PFSK-1 (cell line): ENCODE measurements around the gene TRHDE.

Experiments used
- FOXP2 ChIP-seq: optimal IDR thresholded peaks from 2 replicates; pipeline ENCODE3; 2011; ENCODE audit warnings: borderline replicate concordance, control low read depth, inconsistent platforms; ENCODE audit not compliant: insufficient read depth; ENCODE audit errors: extremely low read length, extremely low read depth
- POLR2AphosphoS5 ChIP-seq: IDR thresholded peaks from 2 replicates; pipeline ENCODE4 v1.6.1; 2012; ENCODE audit warnings: low read depth, mild to moderate bottlenecking, control low read depth, low read length, moderate library complexity
- REST ChIP-seq, 2 experiments: IDR thresholded peaks; 2 replicates each; pipeline versions ENCODE4 v1.6.1 to v1.8.0; 2011 to 2012; ENCODE audit warnings: low read depth in 2 of 2, low read length in 2 of 2, control low read depth in 1 of 2, inconsistent platforms in 1 of 2, mild to moderate bottlenecking in 1 of 2, moderate library complexity in 1 of 2; ENCODE audit not compliant: insufficient read depth in 1 of 2
- SIN3A ChIP-seq: IDR thresholded peaks from 2 replicates; pipeline ENCODE4 v1.6.1; 2012; ENCODE audit warnings: mild to moderate bottlenecking, low read length, moderate library complexity, borderline replicate concordance; ENCODE audit not compliant: insufficient read depth
- TAF1 ChIP-seq: IDR thresholded peaks from 2 replicates; pipeline ENCODE4 v1.6.1; 2012; ENCODE audit warnings: low read length, control low read depth, borderline replicate concordance; ENCODE audit not compliant: insufficient read depth

TRHDE gene

GRCh38 chr12:72278894-72279293, 6.7 kb downstream of the TRHDE start:
- TF ChIP-seq REST (IDR thresholded peaks at IDR 0.05; ENCODE audit: insufficient read depth in 1 of 2, low read depth in 2 of 2, low read length in 2 of 2) = no peak
- no peak for TF ChIP-seq TAF1
- TF ChIP-seq SIN3A = no peak
- TF ChIP-seq FOXP2 = no peak
- TF ChIP-seq POLR2AphosphoS5 = no peak

DNA sequence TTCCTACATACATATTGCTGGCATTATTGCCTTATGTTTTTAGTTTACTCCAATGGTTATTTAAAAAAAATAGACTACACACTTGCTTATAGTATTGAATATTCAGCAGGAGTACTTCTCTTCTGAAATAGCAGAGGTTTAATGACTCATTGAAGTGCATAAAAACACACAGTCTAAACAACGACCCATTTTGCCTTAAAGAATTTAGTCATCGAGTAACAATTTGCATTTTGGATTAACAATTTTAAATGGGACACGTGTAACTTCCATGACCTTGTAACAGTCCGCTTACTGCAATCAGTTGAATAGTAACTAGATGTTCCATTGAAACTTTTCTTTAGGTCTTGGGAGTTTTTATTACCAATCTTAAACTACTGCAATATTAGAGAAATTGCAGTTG, 9.0 kb downstream of the TRHDE start:
- TF ChIP-seq POLR2AphosphoS5 (no peak), SIN3A (no peak), FOXP2 (no peak), REST (IDR thresholded peaks at IDR 0.05; ENCODE audit: insufficient read depth in 1 of 2, low read depth in 2 of 2, low read length in 2 of 2) (no peak), TAF1 (no peak)

DNA sequence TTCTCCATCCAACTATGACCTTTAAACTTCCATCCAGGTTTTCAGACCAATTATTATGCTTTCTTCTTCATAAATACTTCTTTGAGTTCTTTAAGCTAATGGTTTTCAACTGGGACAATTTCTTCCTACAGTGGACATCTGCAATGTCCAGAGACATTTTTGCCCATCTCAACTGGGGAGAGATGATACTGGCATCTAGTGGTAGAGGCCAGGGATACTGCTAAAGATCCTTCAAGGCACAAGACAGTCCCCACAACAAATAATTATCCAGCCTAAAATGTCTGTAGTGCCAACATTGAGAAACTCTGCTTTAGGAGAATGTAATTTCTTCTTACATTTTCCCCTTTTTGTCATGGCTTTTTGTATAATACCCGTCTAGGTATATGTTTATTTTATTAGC, 10.6 kb downstream of the TRHDE start:
- TF ChIP-seq FOXP2 (no peak), POLR2AphosphoS5 (no peak), REST (IDR thresholded peaks at IDR 0.05; ENCODE audit: insufficient read depth in 1 of 2, low read depth in 2 of 2, low read length in 2 of 2) (no peak), TAF1 (no peak), SIN3A (no peak)

DNA sequence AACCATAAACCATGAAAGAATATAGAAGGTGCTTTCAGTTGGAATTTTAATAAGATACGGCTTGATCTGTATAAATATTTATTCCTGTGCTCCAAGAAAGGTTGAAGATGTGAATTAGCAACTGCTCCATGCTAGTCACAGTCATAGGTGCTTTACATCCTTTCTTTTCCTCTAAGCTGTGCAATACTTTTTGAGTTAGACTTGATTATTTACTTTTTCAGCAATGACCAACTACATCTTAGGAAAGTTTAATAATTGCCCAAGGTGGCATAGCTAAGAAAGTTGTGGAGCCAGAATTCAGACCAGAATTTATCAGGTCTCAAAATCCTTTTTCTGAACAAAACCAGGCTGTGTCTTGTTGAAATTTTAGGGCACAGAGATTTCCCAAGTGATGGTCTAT, 13.7 kb downstream of the TRHDE start:
- TF ChIP-seq FOXP2 (no peak), TAF1 (no peak), REST (IDR thresholded peaks at IDR 0.05; ENCODE audit: insufficient read depth in 1 of 2, low read depth in 2 of 2, low read length in 2 of 2) (no peak), POLR2AphosphoS5 (no peak), SIN3A (no peak)

DNA sequence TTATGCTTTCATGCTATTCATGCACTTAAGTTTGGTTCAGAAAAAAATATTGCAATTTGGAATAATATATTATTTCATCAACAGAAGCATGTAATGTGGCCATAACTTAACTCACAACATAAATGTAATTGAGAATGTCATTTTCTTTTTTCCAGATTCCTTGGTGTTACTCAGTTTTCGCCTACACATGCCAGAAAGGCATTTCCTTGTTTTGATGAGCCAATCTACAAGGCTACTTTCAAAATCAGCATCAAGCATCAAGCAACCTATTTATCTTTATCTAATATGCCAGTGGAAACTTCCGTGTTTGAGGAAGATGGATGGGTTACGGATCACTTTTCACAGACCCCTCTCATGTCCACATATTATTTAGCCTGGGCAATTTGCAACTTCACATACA, 14.4 kb downstream of the TRHDE start:
- TF ChIP-seq TAF1 (no peak), SIN3A (no peak), REST (IDR thresholded peaks at IDR 0.05; ENCODE audit: insufficient read depth in 1 of 2, low read depth in 2 of 2, low read length in 2 of 2) (no peak), POLR2AphosphoS5 (no peak), FOXP2 (no peak)
